Activated naive CD8-positive, alpha-beta T cell (primary cell): ENCODE data around the gene HEPHL1.

ENCODE experiments used
- H3K27ac Mint-ChIP-seq: one replicate; pipeline ENCODE4 v1.8.0; 2021; ENCODE audit warnings: mixed read lengths
- H3K27me3 Mint-ChIP-seq: one replicate; pipeline ENCODE4 v1.8.0; 2021; ENCODE audit warnings: mixed read lengths
- H3K36me3 Mint-ChIP-seq: one replicate; pipeline ENCODE4 v1.8.0; 2021; ENCODE audit warnings: mixed read lengths
- H3K4me1 Mint-ChIP-seq: one replicate; pipeline ENCODE4 v1.8.0; 2021; ENCODE audit warnings: low read depth, mixed read lengths
- H3K4me3 Mint-ChIP-seq: one replicate; pipeline ENCODE4 v1.8.0; 2021; ENCODE audit warnings: mild to moderate bottlenecking, mixed read lengths
- H3K9me3 Mint-ChIP-seq: one replicate; pipeline ENCODE4 v1.8.0; 2021; ENCODE audit warnings: low read depth, mixed read lengths

The HEPHL1 gene

DNA sequence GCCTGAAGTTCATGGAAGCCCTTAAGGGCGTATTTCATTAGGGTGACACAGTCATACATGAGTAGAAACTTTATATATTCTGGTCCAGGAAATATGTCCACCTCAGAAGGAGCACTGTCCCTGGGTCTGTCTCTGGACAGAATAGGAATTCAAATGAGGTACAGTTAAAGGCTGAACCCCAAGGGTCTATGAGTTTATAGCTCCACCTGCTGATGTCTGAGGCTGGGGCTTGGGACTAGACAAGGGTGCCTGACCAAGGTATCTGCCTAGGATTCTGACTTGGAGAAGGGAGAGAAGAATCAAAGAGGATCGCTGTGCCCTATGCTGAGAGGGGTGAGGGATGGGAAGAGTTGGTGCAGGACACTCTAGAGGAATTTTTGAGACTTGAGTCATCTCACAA is 14.9 kb downstream of the HEPHL1 start:
- Mint-ChIP-seq H3K27ac (no peak overlapping the region), H3K9me3 (no peaks in the 10 kb centered on the region)

DNA sequence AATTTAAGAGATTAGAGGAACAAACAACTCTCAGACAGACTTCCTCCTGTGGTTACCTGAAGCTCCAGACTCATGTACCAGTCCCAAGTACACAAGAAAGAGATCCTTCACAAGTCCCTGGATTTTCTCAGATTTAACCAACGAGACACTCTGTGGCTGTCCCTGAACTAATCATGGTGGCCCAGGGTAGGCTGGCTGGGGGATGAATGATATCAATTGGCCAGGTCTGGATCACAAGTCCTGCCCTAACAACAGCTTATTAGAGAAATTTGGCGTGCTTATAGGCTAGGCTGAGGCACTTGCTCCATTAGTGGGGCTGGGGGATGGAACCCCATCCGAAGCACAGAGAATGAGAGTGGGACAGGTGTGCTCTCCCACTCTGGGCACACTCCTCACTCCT is 22.1 kb downstream of the HEPHL1 start:
- no peaks in the 10 kb centered on the region for H3K27me3 Mint-ChIP-seq
- H3K27ac Mint-ChIP-seq = no peak overlapping the region
- H3K9me3 Mint-ChIP-seq = no peaks in the 10 kb centered on the region
- H3K4me3 Mint-ChIP-seq = no peak overlapping the region
- no peaks in the 10 kb centered on the region for H3K36me3 Mint-ChIP-seq
- no peaks in the 10 kb centered on the region for H3K4me1 Mint-ChIP-seq

More for the DNA sequence above, 14.9 kb downstream of the HEPHL1 start:
- peaks cover 3% of the 10 kb centered on the region for H3K36me3 Mint-ChIP-seq
- no peaks in the 10 kb centered on the region for H3K4me1 Mint-ChIP-seq
- peaks cover 1% of the 10 kb centered on the region for H3K27me3 Mint-ChIP-seq
- H3K4me3 Mint-ChIP-seq = no peak overlapping the region

DNA sequence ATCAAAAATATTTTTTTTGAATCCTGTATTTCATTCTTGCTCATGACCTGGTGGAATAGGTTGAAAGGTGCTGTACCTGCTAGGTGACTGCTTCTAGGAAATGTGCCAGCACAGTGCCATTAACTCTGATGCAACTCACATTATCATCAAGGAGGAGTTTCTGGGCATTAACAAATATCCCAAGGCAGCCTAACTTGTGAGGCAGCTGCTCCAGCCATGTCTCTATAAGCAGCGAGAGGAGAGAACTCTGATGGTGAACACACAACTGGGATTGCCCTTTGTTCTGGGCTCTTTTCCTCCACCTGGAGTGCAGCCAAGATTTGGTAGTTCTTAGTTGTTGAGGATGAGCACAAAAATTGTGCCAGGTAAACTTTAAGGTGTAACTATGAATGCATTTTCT is 25.6 kb downstream of the HEPHL1 start:
- Mint-ChIP-seq H3K36me3 (no peaks in the 10 kb centered on the region), H3K27me3 (peaks cover 3% of the 10 kb centered on the region), H3K9me3 (no peaks in the 10 kb centered on the region), H3K4me3 (no peak overlapping the region), H3K4me1 (no peaks in the 10 kb centered on the region), H3K27ac (no peak overlapping the region)

DNA sequence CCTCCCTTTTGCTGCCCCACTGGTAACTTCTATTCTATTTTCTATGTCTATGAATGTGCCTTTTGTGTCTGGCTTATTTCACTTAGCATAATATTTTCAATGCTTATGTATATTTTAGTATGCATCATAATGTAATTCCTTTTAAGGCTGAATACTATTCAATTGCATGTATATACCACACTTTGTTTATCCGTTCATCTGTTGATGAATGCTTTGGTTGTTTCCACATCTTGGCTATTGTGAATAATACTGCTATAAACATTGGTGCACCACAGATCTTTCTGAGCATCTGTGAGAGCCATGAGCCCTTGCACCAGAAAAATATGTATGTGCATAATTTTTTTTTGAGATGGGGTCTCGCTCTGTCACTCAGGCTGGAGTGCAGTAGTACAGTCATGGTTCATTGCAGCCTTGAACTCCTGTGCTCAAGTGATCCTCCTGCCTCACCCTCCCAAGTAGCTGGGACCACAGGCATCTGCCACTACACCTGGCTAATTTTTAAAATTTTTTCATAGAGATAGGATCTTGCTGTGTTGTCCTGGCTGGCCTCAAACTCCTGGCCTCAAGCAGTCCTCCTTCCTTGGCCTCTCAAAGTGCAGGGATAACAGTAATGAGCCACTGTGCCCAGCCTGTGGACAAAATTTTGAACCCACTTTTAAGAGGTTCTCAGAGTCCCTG is 27.0 kb downstream of the HEPHL1 start:
- no peak overlapping the region for H3K27ac Mint-ChIP-seq
- H3K36me3 Mint-ChIP-seq = no peaks in the 10 kb centered on the region
- H3K9me3 Mint-ChIP-seq = no peaks in the 10 kb centered on the region
- H3K27me3 Mint-ChIP-seq = peaks cover 4% of the 10 kb centered on the region
- no peaks in the 10 kb centered on the region for H3K4me1 Mint-ChIP-seq
- H3K4me3 Mint-ChIP-seq = no peak overlapping the region

DNA sequence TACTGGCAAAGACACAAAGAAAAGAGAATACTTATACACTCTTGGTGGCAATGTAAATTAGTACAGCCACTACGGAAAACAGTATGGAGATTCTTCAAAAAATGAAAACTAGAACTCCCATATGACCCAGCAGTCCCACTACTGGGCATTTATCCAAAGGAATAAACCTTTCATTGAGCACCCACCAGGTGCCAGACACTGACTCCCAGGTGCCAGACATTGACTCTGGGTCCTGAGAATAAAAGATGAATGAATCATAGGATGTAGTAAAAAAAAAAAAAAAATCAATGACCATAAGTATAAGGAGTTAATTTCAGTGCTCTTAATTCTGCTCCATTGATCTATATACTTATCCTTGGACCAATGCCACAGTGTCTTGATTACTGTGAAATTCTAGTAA is 28.2 kb downstream of the HEPHL1 start:
- Mint-ChIP-seq H3K4me1 (no peaks in the 10 kb centered on the region), H3K4me3 (no peak overlapping the region), H3K36me3 (no peaks in the 10 kb centered on the region), H3K9me3 (no peaks in the 10 kb centered on the region), H3K27me3 (peaks cover 5% of the 10 kb centered on the region), H3K27ac (no peak overlapping the region)

DNA sequence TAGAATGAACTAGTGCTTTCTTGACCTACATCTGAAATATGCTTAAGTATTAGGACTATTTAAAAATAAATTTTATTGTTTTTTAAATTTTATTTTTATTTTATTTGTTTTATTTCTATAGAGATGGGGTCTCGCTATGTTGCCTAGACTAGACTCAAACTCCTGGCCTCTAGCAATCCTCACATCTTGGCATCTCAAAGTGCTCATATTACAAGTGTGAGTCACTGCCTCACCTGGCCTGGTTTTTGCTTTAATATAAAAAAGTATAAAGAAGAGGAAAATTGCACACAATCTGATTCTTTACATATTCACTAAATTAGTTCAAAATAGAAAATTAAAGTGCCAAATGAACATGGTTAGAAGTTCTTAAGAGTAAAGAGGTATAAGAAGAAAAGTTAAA is 37.5 kb downstream of the HEPHL1 start:
- Mint-ChIP-seq H3K4me1 (no peaks in the 10 kb centered on the region), H3K9me3 (peaks cover 3% of the 10 kb centered on the region), H3K36me3 (no peaks in the 10 kb centered on the region), H3K27ac (no peak overlapping the region), H3K27me3 (peaks cover 7% of the 10 kb centered on the region), H3K4me3 (no peak overlapping the region)

DNA sequence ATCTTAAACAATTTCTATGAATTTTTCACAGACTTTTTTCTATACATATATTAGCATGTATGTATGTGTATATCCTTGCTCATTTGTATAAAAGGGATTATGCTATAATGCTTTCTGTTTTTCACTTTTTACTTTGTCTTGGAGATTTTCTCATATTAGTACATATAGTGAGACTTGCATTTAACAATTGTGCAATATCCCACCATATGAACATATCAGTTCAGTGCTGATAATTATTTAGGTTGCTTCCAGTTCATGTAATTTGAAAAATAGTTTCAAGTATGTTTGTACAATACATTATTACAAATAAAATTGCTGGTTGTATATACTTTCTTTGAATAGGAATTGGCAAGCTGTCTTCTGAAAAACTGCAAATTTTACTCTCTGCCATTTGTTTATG is 37.9 kb downstream of the HEPHL1 start:
- peaks cover 3% of the 10 kb centered on the region for H3K9me3 Mint-ChIP-seq
- no peaks in the 10 kb centered on the region for H3K4me1 Mint-ChIP-seq
- H3K36me3 Mint-ChIP-seq = no peaks in the 10 kb centered on the region
- H3K27me3 Mint-ChIP-seq = peaks cover 7% of the 10 kb centered on the region
- no peak overlapping the region for H3K4me3 Mint-ChIP-seq
- no peak overlapping the region for H3K27ac Mint-ChIP-seq

DNA sequence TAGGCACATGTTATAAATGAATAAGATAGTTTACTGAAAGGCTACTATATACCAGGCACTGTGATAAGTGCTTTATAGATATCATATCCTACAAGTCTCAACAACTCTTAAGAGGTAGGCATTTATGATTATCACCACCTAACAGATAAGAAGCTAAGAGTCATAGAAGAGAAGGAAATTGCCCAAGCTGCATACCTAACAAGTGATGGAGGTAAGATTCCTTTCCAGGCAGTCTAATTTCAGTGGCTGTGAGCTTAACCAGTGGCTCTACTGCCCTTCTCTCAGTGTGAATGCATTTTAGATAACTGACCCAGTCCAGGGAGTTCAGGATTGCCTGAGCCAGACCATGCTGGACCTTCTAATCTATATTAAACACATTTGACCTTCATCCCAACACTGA is 39.2 kb downstream of the HEPHL1 start:
- peaks cover 3% of the 10 kb centered on the region for H3K9me3 Mint-ChIP-seq

DNA sequence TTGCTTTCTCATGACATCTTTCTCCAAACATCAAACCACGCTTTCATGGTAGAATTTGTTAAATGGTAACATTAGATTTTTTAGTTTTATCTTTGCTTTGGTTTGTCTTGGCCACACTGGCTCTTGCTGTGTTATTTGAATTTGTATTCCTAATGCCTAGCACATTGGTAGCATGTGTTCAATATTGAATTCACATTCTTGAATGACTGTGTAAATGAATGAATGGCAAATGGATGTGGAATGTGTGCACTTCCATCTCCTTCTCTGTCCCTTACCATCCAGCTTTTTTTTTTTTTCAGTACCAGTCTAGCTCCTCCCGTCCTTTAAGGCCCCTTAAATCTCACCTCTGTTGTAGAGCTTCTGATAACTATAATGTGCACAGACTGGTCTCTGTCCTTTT is 41.2 kb downstream of the HEPHL1 start:
- Mint-ChIP-seq H3K36me3 (no peaks in the 10 kb centered on the region), H3K27ac (no peak overlapping the region), H3K4me3 (no peak overlapping the region), H3K27me3 (peaks cover 7% of the 10 kb centered on the region), H3K9me3 (peaks cover 3% of the 10 kb centered on the region), H3K4me1 (no peaks in the 10 kb centered on the region)

More for the DNA sequence above, 39.2 kb downstream of the HEPHL1 start:
- Mint-ChIP-seq H3K27ac (no peak overlapping the region), H3K4me1 (no peaks in the 10 kb centered on the region), H3K4me3 (no peak overlapping the region), H3K36me3 (no peaks in the 10 kb centered on the region), H3K27me3 (peaks cover 7% of the 10 kb centered on the region)

DNA sequence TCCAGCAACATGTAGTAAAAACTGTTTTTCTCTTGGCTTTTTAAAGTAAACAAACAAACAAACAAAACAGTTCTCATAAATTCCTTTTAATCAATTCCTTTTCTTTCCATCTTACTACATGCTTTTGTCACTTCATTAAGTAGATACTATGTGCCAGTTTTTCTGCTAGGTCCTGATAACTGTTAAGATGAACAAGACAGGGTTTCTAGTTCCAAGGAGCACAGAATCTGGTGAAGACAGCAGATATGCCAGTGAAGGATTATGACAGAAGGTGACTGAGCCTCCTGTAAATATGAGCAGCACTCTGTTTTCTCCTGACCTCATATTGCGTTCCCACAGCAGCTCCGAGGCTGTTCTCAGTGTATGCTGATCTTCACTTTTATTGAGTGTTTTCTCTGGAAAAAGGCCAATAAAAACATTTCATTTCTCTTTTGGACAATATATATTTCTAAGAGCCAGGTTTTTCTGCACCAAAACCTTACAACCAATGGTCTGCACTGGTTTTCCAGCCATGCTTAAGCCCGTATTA is 45.8 kb downstream of the HEPHL1 start:
- no peaks in the 10 kb centered on the region for H3K4me1 Mint-ChIP-seq
- H3K36me3 Mint-ChIP-seq = no peaks in the 10 kb centered on the region
- no peaks in the 10 kb centered on the region for H3K9me3 Mint-ChIP-seq
- no peaks in the 10 kb centered on the region for H3K27me3 Mint-ChIP-seq
- H3K4me3 Mint-ChIP-seq = no peak overlapping the region
- H3K27ac Mint-ChIP-seq = no peak overlapping the region

DNA sequence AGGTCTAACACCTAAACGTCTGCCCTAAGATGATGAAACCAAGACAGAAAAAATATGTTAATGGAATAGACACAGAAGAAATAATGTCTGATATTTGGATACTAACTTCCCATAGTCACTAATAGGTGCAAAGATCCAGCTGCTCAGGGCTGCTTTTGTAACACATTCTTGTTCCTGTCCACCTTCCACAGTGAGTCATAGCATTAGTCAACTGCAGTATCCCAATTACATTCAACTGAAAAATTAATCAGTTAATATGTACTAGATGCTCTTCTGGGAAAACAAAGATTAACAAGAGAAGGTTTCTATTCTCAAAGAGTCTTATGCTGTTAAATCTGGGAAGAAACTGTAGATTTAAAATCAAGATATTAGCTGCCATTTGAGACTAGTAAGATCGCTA is 47.6 kb downstream of the HEPHL1 start:
- no peaks in the 10 kb centered on the region for H3K27me3 Mint-ChIP-seq
- no peaks in the 10 kb centered on the region for H3K9me3 Mint-ChIP-seq
- H3K4me1 Mint-ChIP-seq = no peaks in the 10 kb centered on the region
- no peak overlapping the region for H3K4me3 Mint-ChIP-seq
- no peaks in the 10 kb centered on the region for H3K36me3 Mint-ChIP-seq
- H3K27ac Mint-ChIP-seq = no peak overlapping the region

DNA sequence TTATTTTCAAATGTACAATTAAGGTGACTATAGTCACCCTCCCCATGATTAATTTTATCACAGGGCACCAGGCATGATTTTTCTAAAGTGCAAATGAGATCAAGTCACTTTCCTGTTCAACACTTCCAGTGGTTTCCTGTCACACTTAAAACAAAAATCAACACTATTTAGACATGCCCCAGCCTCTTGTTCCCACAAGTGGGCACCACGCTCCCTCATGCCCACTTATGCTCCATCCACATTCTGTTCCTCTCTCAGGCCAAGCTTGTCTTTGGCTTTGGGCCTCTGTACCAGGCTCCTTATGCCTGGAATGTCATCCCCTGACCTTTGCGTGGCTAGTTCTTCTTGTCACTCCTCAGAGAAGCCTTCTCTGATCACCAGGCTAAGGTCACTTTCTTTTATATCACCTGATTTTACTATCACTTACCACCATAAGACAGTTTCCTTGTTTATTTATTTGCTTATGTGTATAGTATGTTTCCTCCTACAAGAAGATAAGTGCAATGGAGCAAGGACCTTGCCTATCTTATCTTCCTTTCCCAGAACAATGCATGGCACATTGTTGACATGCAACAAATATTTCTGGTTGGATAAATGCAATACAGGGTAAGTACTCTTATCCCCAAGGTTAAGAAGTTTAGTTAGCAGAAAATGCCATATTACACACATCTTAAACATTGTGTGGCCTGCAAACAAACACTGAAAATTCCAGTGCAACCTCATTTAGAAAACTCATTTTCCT is 56.6 kb downstream of the HEPHL1 start:
- H3K4me3 Mint-ChIP-seq = no peak overlapping the region
- H3K4me1 Mint-ChIP-seq = no peaks in the 10 kb centered on the region
- no peaks in the 10 kb centered on the region for H3K9me3 Mint-ChIP-seq
- H3K27me3 Mint-ChIP-seq = peaks cover 10% of the 10 kb centered on the region
- no peaks in the 10 kb centered on the region for H3K36me3 Mint-ChIP-seq
- H3K27ac Mint-ChIP-seq = no peak overlapping the region

DNA sequence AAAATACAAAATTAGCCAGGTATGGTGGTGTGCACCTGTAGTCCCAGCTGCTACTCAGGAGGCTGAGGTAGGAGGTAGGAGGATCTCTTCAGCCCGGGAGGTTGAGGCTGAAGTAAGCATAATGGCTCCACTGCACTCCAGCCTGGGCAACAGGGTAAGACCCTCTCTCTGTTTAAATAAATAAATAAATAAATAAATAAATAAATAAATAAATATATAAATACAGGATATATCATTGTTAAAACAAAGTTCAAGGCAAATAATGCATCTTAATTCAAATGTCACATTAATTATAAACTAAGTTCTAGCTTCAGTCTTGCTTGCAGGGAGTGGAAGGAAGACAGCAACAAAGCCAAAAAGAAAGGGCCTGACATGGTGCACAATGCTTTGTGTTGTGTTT is 63.0 kb downstream of the HEPHL1 start:
- Mint-ChIP-seq H3K4me3 (no peak overlapping the region), H3K36me3 (no peaks in the 10 kb centered on the region), H3K4me1 (no peaks in the 10 kb centered on the region), H3K9me3 (no peaks in the 10 kb centered on the region), H3K27ac (no peak overlapping the region), H3K27me3 (peaks cover 13% of the 10 kb centered on the region)

DNA sequence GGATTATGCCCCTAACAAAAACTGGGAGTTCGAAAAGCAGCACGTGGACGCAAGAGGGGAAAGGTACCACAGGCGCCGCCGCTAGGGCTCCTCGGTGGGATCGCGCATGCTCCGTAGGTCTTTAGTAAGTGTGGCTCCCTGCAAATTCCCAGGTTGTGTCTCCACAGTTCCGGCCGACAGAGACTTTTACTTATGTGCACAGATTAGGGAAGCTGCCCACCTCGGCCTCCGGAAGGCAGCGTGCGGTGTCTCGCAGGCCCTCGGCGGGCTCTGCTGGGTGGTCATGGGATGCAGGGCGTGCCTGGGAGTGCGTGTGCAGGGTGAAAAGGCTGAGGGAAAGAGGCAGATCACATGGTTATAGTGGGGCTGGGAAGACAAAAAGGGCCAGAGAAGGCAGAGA is 67.8 kb downstream of the HEPHL1 start:
- Mint-ChIP-seq H3K9me3 (no peaks in the 10 kb centered on the region), H3K27me3 (peaks cover 7% of the 10 kb centered on the region), H3K4me3 (no peak overlapping the region), H3K4me1 (no peaks in the 10 kb centered on the region), H3K36me3 (no peaks in the 10 kb centered on the region), H3K27ac (no peak overlapping the region)

DNA sequence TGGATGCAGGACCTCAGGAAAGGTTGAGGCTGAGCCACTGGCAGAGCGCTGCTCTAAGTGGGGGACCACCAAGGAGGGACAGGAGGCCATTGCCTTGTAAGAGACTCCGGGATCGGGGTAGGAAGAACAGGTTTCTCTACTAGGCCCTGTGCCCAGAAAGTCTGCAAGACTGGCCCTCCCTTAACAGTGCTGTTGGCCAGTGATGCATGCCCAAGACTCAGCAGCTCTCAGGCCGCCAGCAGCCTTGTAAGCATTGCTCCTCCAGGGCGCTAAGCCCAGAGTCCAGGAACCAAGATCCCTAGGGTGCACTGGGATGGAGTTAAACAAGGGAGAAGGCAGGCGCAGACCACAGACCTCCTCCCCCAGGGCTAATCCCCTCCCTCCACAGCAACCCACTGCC is 68.2 kb downstream of the HEPHL1 start:
- Mint-ChIP-seq H3K27me3 (peaks cover 7% of the 10 kb centered on the region), H3K4me3 (no peak overlapping the region), H3K9me3 (no peaks in the 10 kb centered on the region), H3K36me3 (no peaks in the 10 kb centered on the region), H3K27ac (no peak overlapping the region), H3K4me1 (no peaks in the 10 kb centered on the region)

DNA sequence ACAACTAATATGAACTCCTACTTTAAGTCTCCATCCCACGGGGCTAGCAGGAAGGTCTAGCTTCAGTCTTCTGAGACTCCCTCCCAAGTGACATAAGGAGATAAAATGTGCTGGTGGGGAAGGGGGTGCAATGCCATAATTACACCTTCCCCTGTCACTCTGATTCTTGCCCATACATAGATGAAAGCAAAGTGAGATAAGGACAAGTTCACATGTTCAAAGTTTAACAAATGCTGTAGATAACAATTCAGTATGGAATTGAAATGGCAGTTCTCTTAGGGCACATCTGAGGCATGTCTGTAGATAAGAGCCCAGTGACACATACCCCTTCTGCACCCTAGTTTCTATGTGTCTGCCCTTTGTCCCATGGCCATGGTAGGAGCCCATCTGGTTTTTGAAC is 69.2 kb downstream of the HEPHL1 start:
- Mint-ChIP-seq H3K4me1 (no peaks in the 10 kb centered on the region), H3K9me3 (no peaks in the 10 kb centered on the region), H3K36me3 (no peaks in the 10 kb centered on the region), H3K27ac (no peak overlapping the region), H3K4me3 (no peak overlapping the region), H3K27me3 (peaks cover 7% of the 10 kb centered on the region)
